Loucy (cell line): ENCODE data around the gene COG2.

Experiments
- EZH2phosphoT487 ChIP-seq: fragments of 200-600 bp; IDR thresholded peaks from 2 replicates; pipeline ENCODE4 v1.6.1; 2018; ENCODE audit warnings: antibody characterized with exemption, mild to moderate bottlenecking, moderate library complexity, borderline replicate concordance
- TF ChIP-seq, protein P1 (sequence below): fragments of 200-600 bp; sonication (generic); conservative IDR thresholded peaks from 2 replicates; pipeline ENCODE4 v1.5.1; 2014; ENCODE audit warnings: mild to moderate bottlenecking, antibody characterized with exemption, low read length

DNA sequence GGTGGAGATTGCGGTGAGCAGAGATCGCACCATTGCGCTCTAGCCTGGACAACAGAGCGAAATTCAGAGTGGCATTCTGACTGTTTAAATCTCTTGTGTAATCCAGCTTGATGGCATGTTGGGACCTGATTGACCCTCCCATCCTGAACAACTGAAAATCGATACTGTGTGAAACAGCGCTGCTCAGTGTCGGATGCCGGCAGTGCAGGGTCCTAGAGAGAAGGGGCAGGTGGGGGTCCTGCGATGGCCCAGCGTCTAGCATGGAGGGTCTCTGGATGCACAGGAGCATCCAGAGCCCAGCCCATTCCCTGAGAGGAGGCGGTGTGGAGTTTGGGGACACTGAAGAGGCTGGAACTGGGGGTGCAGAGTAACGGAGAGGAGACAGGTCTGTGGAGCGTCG, 55.8 kb downstream of the COG2 start:
- TF ChIP-seq, protein P1, sequence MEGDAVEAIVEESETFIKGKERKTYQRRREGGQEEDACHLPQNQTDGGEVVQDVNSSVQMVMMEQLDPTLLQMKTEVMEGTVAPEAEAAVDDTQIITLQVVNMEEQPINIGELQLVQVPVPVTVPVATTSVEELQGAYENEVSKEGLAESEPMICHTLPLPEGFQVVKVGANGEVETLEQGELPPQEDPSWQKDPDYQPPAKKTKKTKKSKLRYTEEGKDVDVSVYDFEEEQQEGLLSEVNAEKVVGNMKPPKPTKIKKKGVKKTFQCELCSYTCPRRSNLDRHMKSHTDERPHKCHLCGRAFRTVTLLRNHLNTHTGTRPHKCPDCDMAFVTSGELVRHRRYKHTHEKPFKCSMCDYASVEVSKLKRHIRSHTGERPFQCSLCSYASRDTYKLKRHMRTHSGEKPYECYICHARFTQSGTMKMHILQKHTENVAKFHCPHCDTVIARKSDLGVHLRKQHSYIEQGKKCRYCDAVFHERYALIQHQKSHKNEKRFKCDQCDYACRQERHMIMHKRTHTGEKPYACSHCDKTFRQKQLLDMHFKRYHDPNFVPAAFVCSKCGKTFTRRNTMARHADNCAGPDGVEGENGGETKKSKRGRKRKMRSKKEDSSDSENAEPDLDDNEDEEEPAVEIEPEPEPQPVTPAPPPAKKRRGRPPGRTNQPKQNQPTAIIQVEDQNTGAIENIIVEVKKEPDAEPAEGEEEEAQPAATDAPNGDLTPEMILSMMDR: peak; percentile 37
- no peak for TF ChIP-seq EZH2phosphoT487
